SK-N-DZ (cell line): ENCODE data around the gene SNRNP70.
"Not testable (repeated sequence)": the region's sequence is repeated elsewhere in the genome, so short reads cannot be mapped to it uniquely, and the experiment has no call there.

Experiments
- DNase-seq: peaks from one replicate; pipeline ENCODE4 v3.0.0-alpha.2; 2015; ENCODE audit warnings: low spot score

Gene SNRNP70

DNA sequence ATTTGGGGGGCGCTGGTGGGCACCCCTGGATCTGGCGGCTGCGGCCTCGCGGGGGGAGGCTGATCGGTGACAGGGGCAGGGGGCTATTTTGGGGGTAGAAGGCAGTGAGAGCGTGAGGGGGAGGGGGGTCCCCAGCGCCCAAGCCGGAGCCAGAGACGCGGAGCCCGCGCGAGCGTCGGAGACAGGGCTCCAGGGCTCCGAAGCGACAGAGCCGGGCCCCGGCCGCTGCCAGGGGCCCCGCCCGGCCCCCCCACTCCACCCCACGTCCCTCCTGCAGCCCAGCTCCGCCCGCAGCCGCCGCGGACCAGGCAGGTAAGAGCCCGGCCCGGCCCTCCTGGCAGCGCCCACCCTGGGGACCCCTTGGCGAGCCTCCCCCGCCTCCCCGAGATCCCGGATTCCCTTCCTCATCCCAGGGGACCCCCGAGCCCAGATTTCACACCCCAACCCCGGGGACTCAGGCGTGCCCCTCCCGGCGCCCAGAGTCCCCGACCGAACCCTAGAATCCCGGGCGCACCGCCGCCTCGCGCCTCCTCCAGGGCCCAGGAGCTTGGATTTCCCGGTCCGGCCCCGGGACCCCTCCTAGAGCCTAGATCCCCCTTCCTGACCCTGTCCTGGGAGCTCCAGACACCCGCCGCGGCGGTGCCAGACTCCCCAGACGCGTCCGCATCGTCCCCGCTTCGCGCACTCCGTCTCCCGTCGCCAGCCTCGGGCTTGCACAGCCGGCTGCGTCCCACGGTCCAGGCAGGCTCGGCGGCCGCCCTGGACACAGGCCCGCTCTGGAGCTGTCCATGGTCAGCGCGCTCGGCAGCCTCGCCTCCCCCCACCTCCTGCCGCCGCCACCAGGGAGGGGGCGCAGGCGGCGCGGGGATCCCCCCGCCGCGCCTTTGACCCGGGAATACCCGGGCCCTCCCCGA is 34.4 kb downstream of the SNRNP70 start, which contains the start of gene PPFIA3:
TSS of gene PPFIA3 (plus strand) at position 134 of the 914 bp plus-strand sequence. CDS start 8,330 bp downstream, outside the sequence.
- DNase-seq = no peak

DNA sequence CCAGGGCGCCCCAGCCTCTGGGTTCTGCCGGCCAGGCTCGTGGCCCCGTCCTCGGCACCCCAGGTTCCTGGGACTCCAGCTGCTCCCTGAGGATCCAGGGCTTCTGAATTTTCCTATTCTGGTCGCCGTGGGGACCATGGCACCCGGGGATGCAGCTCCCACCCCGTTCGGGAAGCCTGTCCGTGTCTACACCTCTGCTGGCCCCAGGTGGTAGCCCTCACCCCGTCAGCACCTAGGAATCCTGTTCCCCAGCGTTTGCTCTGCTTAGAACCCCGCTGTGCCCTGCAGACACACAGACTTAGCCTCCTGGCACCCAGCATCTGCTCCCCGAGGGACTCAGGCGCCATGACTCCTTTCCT is 35.1 kb downstream of the SNRNP70 start:
- DNase-seq = no peak

GRCh38 chr19:49120868-49121267 is 35.6 kb downstream of the SNRNP70 start:
- DNase-seq = no peak

DNA sequence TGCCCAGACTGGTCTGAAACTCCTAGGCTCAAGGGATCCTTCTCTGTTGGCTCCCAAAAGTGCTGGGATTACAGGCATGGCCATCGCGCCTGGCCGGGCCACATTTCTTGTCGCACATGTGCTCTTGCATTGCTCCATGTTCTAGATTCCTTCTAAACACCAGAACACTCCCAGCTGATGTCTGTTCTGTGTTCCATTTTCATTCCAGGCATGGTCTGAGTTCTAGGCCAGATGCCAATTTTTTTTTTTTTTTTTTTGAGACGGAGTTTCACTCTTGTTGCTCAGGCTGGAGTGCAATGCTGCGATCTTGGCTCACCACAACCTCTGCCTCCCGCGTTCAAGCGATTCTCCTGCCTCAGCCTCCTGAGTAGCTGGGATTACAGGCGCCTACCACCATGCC is 36.6 kb downstream of the SNRNP70 start:
- DNase-seq = not testable (repeated sequence)

GRCh38 chr19:49123285-49123684 is 38.0 kb downstream of the SNRNP70 start:
- DNase-seq = not testable (repeated sequence)

- DNase-seq = no peak
Observed at GRCh38 chr19:49125025-49125731, 39.9 kb downstream of the SNRNP70 start.

GRCh38 chr19:49126575-49126974 is 41.3 kb downstream of the SNRNP70 start:
- no peak for DNase-seq

DNA sequence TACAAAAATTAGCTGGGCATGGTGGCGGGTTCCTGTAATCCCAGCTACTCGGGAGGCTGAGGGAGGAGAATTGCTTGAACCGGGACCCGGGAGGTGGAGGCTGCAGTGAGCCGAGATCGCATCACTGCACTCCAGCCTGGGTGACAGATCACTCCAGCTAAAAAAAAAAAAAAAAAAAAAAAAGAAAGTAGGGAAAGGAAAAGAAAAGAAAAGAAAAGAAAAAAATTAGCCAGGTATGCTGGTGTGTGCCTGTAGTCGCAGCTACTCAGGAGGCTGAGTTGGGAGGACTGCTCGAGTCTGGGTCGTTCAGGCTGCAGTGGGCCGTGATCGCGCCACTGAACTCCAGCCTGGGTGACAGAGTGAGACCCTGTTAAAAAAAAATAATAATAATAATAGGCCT is 42.0 kb downstream of the SNRNP70 start:
- not testable (repeated sequence) for DNase-seq

- DNase-seq = peak; percentile 91
Observed at GRCh38 chr19:49127674-49128544, 42.7 kb downstream of the SNRNP70 start.

DNA sequence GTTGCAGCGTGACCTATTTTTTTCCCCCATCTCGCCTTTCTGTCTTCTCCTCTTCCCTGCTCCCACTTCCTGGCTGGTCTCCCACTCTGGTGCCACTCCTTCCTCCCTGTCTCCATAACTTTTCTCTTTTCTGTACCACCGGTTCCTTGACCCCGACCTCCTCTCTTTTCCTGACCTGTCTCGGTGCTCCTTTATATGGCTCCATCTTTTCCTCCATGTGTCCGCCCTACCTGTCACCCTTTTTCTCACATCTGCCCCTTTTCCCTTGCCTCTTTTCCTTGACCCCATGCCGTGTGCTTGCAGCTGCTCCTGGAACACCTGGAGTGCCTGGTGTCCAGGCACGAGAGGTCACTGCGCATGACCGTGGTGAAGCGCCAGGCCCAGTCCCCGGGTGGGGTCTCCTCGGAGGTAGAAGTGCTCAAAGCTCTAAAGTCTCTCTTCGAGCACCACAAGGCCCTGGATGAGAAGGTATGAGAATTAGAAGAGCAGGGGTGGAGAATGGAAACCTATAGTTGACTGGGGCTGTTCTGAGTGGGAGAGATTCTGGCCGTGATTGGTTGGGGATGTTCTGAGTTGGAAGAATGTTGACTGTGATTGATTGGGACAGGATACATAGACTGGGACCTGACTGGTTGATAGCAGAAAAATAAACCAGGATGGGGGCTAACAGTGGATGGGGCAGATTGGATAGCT is 43.4 kb downstream of the SNRNP70 start:
- DNase-seq = no peak

DNA sequence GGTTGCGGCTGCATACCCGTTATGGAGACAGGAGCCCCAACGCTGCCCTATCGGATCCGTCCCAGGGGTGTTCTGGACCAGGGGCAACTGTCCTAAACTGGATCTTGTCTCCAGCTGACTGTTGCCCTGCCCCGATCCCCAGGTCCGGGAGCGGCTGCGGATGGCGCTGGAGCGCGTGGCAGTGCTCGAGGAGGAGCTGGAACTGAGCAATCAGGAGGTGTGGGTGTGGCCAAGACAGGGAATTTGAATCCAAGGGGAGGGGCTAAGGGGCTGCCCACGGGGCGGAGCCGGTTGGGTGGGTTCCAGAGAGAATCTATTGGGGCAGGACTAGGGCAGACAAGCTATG is 44.0 kb downstream of the SNRNP70 start:
- DNase-seq = no peak

GRCh38 chr19:49130325-49130724 is 45.1 kb downstream of the SNRNP70 start:
- no peak for DNase-seq

GRCh38 chr19:49132974-49133609 is 47.8 kb downstream of the SNRNP70 start:
- DNase-seq = no peak

GRCh38 chr19:49133621-49134454 is 48.6 kb downstream of the SNRNP70 start:
- DNase-seq = no peak

GRCh38 chr19:49135686-49136085 is 50.4 kb downstream of the SNRNP70 start:
- no peak for DNase-seq

DNA sequence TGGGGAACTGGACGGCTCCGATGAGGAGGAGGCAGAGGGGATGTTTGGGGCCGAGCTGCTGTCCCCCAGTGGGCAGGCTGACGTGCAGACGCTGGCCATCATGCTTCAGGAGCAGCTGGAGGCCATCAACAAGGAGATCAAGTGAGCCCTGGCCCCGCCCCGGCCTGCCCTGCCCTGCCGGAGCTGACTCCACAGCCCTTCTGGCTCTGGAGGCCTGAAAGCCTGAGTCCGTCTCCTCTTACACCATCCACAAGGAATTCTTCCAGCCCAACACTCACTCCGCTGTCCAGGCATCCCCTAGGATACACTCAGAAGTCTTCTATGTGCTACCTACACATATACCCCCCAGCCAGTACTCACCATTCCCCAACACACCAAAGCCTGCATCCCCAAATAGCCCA is 51.5 kb downstream of the SNRNP70 start:
- no peak for DNase-seq

GRCh38 chr19:49140951-49141350 is 55.7 kb downstream of the SNRNP70 start:
- no peak for DNase-seq

- no peak for DNase-seq
Observed at GRCh38 chr19:49141352-49141751, 56.1 kb downstream of the SNRNP70 start.

DNA sequence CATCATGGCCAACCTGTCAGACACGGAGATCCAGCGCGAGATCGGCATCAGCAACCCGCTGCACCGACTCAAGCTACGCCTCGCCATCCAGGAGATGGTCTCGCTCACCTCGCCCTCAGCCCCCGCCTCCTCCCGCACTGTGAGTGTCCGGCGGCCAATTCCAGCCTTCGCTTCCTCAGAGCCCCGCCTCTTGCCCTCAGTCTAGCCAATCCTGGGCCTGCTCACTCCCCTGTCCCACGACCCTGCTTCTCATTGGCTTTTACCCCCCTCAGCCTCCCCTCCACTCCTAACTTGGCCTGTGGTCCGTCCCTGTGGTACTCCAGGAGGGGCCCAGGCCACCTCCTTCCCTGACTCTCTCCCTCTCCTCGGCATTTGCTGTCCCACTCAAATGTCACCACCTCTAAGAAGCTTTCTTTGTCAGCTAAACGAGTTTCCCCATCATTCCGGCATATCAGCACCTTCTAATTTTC is 57.6 kb downstream of the SNRNP70 start:
- peak; percentile 91 for DNase-seq
